Measurements from ENCODE around the gene TIA1. TPM values are rescaled to one million over a fixed set of nuclear protein-coding genes. Genes with fewer than 3 reads are reported as not detected.

Gene TIA1
- total RNA-seq, 1 experiment from 2014 or later, result 150 TPM

DNA sequence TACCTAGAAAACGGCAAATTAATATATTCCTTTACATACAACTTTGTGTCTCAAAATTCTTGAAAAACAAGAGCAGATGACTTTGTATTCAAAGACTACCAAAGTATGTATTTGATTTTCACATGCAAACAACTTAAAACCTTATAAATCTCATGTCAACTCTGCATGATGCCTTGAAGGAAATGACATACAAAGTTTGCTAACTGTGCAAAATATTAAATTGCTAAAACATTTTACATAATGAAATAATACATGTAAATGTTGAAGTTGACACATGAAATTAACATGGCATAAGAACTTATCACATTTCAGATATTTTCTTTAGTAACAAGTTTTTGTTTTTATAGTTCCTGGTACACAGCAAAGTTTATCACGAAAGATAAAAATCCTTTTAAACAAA is 36.8 kb downstream of the TIA1 start (continued):
- TF ChIP-seq, protein P1, sequence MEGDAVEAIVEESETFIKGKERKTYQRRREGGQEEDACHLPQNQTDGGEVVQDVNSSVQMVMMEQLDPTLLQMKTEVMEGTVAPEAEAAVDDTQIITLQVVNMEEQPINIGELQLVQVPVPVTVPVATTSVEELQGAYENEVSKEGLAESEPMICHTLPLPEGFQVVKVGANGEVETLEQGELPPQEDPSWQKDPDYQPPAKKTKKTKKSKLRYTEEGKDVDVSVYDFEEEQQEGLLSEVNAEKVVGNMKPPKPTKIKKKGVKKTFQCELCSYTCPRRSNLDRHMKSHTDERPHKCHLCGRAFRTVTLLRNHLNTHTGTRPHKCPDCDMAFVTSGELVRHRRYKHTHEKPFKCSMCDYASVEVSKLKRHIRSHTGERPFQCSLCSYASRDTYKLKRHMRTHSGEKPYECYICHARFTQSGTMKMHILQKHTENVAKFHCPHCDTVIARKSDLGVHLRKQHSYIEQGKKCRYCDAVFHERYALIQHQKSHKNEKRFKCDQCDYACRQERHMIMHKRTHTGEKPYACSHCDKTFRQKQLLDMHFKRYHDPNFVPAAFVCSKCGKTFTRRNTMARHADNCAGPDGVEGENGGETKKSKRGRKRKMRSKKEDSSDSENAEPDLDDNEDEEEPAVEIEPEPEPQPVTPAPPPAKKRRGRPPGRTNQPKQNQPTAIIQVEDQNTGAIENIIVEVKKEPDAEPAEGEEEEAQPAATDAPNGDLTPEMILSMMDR (IDR thresholded peaks at IDR 0.05), result no peak
- TF ChIP-seq, protein P2, sequence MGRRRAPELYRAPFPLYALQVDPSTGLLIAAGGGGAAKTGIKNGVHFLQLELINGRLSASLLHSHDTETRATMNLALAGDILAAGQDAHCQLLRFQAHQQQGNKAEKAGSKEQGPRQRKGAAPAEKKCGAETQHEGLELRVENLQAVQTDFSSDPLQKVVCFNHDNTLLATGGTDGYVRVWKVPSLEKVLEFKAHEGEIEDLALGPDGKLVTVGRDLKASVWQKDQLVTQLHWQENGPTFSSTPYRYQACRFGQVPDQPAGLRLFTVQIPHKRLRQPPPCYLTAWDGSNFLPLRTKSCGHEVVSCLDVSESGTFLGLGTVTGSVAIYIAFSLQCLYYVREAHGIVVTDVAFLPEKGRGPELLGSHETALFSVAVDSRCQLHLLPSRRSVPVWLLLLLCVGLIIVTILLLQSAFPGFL (CRISPR knock-in tag; IDR thresholded peaks at IDR 0.05; ENCODE audit: borderline replicate concordance), result no peak
- TF ChIP-seq ZNF423 (CRISPR knock-in tag; IDR thresholded peaks at IDR 0.05), result no peak
- no peak for TF ChIP-seq TEAD1 (CRISPR knock-in tag; IDR thresholded peaks at IDR 0.05)
- TF ChIP-seq SMAD3 (CRISPR knock-in tag; IDR thresholded peaks at IDR 0.05; ENCODE audit: borderline replicate concordance), result no peak
- TF ChIP-seq NR1H2 (CRISPR knock-in tag; IDR thresholded peaks at IDR 0.05), result no peak
- TF ChIP-seq, protein P3, sequence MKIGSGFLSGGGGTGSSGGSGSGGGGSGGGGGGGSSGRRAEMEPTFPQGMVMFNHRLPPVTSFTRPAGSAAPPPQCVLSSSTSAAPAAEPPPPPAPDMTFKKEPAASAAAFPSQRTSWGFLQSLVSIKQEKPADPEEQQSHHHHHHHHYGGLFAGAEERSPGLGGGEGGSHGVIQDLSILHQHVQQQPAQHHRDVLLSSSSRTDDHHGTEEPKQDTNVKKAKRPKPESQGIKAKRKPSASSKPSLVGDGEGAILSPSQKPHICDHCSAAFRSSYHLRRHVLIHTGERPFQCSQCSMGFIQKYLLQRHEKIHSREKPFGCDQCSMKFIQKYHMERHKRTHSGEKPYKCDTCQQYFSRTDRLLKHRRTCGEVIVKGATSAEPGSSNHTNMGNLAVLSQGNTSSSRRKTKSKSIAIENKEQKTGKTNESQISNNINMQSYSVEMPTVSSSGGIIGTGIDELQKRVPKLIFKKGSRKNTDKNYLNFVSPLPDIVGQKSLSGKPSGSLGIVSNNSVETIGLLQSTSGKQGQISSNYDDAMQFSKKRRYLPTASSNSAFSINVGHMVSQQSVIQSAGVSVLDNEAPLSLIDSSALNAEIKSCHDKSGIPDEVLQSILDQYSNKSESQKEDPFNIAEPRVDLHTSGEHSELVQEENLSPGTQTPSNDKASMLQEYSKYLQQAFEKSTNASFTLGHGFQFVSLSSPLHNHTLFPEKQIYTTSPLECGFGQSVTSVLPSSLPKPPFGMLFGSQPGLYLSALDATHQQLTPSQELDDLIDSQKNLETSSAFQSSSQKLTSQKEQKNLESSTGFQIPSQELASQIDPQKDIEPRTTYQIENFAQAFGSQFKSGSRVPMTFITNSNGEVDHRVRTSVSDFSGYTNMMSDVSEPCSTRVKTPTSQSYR (CRISPR knock-in tag; IDR thresholded peaks at IDR 0.05), result no peak
- no peak for TF ChIP-seq GABPB1 (CRISPR knock-in tag; IDR thresholded peaks at IDR 0.05)

DNA sequence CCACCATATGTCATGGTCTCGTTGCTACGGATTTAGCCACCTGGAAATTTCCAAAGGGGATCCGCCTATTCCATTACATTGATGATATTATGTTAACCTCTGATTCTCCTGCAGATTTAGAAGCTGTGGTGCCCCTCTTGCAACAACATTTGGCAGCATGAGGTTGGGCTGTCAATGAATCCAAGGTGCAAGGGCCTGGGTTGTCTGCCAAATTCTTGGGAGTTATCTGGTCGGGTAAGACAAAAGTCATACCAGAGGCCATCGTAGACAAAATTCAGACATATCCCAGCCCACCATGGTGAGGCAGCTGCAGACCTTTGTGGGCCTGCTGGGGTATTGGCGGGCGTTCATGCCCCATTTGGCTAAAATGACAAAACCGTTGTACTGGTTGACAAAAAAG is 44.0 kb downstream of the TIA1 start:
- Mint-ChIP-seq H3K4me3 (no peak overlapping the region), H3K4me1 (no peaks in the 10 kb centered on the region), H3K27me3 (ENCODE audit: low read depth) (no peaks in the 10 kb centered on the region), H3K9me3 (peaks cover 4% of the 10 kb centered on the region), H3K27ac (no peak overlapping the region), H3K36me3 (no peaks in the 10 kb centered on the region; the same call in 1 of the 2 replicates)
- DNase-seq (ENCODE audit: low spot score) (no peak), ATAC-seq (no peak)
- ChIA-PET POLR2A (no interaction called here), CTCF (no interaction called here)
- TF ChIP-seq, protein P4, sequence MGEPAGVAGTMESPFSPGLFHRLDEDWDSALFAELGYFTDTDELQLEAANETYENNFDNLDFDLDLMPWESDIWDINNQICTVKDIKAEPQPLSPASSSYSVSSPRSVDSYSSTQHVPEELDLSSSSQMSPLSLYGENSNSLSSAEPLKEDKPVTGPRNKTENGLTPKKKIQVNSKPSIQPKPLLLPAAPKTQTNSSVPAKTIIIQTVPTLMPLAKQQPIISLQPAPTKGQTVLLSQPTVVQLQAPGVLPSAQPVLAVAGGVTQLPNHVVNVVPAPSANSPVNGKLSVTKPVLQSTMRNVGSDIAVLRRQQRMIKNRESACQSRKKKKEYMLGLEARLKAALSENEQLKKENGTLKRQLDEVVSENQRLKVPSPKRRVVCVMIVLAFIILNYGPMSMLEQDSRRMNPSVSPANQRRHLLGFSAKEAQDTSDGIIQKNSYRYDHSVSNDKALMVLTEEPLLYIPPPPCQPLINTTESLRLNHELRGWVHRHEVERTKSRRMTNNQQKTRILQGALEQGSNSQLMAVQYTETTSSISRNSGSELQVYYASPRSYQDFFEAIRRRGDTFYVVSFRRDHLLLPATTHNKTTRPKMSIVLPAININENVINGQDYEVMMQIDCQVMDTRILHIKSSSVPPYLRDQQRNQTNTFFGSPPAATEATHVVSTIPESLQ (CRISPR knock-in tag; IDR thresholded peaks at IDR 0.05), result no peak
- TF ChIP-seq, protein P5, sequence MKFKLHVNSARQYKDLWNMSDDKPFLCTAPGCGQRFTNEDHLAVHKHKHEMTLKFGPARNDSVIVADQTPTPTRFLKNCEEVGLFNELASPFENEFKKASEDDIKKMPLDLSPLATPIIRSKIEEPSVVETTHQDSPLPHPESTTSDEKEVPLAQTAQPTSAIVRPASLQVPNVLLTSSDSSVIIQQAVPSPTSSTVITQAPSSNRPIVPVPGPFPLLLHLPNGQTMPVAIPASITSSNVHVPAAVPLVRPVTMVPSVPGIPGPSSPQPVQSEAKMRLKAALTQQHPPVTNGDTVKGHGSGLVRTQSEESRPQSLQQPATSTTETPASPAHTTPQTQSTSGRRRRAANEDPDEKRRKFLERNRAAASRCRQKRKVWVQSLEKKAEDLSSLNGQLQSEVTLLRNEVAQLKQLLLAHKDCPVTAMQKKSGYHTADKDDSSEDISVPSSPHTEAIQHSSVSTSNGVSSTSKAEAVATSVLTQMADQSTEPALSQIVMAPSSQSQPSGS (CRISPR knock-in tag; IDR thresholded peaks at IDR 0.05; ENCODE audit: borderline replicate concordance, low read depth), result no peak
- TF ChIP-seq, protein P6, sequence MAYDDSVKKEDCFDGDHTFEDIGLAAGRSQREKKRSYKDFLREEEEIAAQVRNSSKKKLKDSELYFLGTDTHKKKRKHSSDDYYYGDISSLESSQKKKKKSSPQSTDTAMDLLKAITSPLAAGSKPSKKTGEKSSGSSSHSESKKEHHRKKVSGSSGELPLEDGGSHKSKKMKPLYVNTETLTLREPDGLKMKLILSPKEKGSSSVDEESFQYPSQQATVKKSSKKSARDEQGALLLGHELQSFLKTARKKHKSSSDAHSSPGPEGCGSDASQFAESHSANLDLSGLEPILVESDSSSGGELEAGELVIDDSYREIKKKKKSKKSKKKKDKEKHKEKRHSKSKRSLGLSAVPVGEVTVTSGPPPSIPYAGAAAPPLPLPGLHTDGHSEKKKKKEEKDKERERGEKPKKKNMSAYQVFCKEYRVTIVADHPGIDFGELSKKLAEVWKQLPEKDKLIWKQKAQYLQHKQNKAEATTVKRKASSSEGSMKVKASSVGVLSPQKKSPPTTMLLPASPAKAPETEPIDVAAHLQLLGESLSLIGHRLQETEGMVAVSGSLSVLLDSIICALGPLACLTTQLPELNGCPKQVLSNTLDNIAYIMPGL (CRISPR knock-in tag; IDR thresholded peaks at IDR 0.05), result no peak
- TF ChIP-seq HMGA2 (CRISPR knock-in tag; IDR thresholded peaks at IDR 0.05), result no peak
- TF ChIP-seq, protein P7, sequence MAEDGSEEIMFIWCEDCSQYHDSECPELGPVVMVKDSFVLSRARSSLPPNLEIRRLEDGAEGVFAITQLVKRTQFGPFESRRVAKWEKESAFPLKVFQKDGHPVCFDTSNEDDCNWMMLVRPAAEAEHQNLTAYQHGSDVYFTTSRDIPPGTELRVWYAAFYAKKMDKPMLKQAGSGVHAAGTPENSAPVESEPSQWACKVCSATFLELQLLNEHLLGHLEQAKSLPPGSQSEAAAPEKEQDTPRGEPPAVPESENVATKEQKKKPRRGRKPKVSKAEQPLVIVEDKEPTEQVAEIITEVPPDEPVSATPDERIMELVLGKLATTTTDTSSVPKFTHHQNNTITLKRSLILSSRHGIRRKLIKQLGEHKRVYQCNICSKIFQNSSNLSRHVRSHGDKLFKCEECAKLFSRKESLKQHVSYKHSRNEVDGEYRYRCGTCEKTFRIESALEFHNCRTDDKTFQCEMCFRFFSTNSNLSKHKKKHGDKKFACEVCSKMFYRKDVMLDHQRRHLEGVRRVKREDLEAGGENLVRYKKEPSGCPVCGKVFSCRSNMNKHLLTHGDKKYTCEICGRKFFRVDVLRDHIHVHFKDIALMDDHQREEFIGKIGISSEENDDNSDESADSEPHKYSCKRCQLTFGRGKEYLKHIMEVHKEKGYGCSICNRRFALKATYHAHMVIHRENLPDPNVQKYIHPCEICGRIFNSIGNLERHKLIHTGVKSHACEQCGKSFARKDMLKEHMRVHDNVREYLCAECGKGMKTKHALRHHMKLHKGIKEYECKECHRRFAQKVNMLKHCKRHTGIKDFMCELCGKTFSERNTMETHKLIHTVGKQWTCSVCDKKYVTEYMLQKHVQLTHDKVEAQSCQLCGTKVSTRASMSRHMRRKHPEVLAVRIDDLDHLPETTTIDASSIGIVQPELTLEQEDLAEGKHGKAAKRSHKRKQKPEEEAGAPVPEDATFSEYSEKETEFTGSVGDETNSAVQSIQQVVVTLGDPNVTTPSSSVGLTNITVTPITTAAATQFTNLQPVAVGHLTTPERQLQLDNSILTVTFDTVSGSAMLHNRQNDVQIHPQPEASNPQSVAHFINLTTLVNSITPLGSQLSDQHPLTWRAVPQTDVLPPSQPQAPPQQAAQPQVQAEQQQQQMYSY (CRISPR knock-in tag; IDR thresholded peaks at IDR 0.05), result no peak
- TF ChIP-seq, protein P8, sequence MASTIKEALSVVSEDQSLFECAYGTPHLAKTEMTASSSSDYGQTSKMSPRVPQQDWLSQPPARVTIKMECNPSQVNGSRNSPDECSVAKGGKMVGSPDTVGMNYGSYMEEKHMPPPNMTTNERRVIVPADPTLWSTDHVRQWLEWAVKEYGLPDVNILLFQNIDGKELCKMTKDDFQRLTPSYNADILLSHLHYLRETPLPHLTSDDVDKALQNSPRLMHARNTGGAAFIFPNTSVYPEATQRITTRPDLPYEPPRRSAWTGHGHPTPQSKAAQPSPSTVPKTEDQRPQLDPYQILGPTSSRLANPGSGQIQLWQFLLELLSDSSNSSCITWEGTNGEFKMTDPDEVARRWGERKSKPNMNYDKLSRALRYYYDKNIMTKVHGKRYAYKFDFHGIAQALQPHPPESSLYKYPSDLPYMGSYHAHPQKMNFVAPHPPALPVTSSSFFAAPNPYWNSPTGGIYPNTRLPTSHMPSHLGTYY (CRISPR knock-in tag; IDR thresholded peaks at IDR 0.05), result no peak
- TF ChIP-seq ZNF263 (CRISPR knock-in tag; IDR thresholded peaks at IDR 0.05; ENCODE audit: low read depth), result no peak
- TF ChIP-seq, protein P9, sequence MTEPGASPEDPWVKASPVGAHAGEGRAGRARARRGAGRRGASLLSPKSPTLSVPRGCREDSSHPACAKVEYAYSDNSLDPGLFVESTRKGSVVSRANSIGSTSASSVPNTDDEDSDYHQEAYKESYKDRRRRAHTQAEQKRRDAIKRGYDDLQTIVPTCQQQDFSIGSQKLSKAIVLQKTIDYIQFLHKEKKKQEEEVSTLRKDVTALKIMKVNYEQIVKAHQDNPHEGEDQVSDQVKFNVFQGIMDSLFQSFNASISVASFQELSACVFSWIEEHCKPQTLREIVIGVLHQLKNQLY (CRISPR knock-in tag; IDR thresholded peaks at IDR 0.05), result no peak
- TF ChIP-seq GRHL2 (CRISPR knock-in tag; IDR thresholded peaks at IDR 0.05; ENCODE audit: insufficient replicate concordance, severe bottlenecking), result no peak
- TF ChIP-seq ATF1 (CRISPR knock-in tag; IDR thresholded peaks at IDR 0.05), result no peak
- TF ChIP-seq, protein P10, sequence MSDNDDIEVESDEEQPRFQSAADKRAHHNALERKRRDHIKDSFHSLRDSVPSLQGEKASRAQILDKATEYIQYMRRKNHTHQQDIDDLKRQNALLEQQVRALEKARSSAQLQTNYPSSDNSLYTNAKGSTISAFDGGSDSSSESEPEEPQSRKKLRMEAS (CRISPR knock-in tag; IDR thresholded peaks at IDR 0.05), result no peak

Data from WTC11 (cell line).